MM.1S (cell line): Measurements from ENCODE around the gene REC8.

Source experiments
- DNase-seq: peaks from one replicate; pipeline ENCODE4 v3.0.0-alpha.2; 2015
- H2AFZ ChIP-seq: fragments of 300-600 bp; sonication (generic); 2 replicates; pipeline ENCODE4 v1.6.0; 2016; ENCODE audit warnings: antibody characterized with exemption, low read length
- H3F3A ChIP-seq: fragments of 300-600 bp; sonication (generic); 2 replicates; pipeline ENCODE4 v1.6.1; 2016; ENCODE audit warnings: mild to moderate bottlenecking, antibody characterized with exemption, low read length, moderate library complexity, mixed read lengths; ENCODE audit not compliant: insufficient read depth
- H3K27ac ChIP-seq: fragments of 300-600 bp; sonication (generic); 2 replicates; pipeline ENCODE4 v1.5.1; 2016; ENCODE audit warnings: mild to moderate bottlenecking, low read length
- H3K27me3 ChIP-seq: fragments of 300-600 bp; sonication (generic); replicated peaks from 2 replicates; pipeline ENCODE4 v1.6.0; 2016; ENCODE audit warnings: low read length; ENCODE audit not compliant: insufficient read depth
- H3K36me3 ChIP-seq: fragments of 300-600 bp; sonication (generic); replicated peaks from 2 replicates; pipeline ENCODE4 v1.6.1; 2016; ENCODE audit warnings: mild to moderate bottlenecking, low read length, mixed read lengths; ENCODE audit not compliant: insufficient read depth
- H3K4me1 ChIP-seq: fragments of 300-600 bp; sonication (generic); 2 replicates; pipeline ENCODE4 v1.6.1; 2016; ENCODE audit warnings: low read length, mixed read lengths
- H3K4me2 ChIP-seq: fragments of 300-600 bp; sonication (generic); 2 replicates; pipeline ENCODE4 v1.6.0; 2016; ENCODE audit warnings: low read depth, low read length
- H3K4me3 ChIP-seq: fragments of 300-600 bp; sonication (generic); 2 replicates; pipeline ENCODE4 v1.5.1; 2016; ENCODE audit warnings: low read length, mixed read lengths
- H3K79me2 ChIP-seq: fragments of 300-600 bp; sonication (generic); 2 replicates; pipeline ENCODE4 v1.6.1; 2016; ENCODE audit warnings: mixed run types, low read length, mixed read lengths
- H3K9ac ChIP-seq: fragments of 300-600 bp; sonication (generic); 2 replicates; pipeline ENCODE4 v1.6.1; 2016; ENCODE audit warnings: low read length, mixed read lengths
- H3K9me2 ChIP-seq: fragments of 300-600 bp; sonication (generic); replicated peaks from 2 replicates; pipeline ENCODE4 v1.6.1; 2016; ENCODE audit warnings: mild to moderate bottlenecking, low read length, mixed read lengths; ENCODE audit not compliant: insufficient read depth
- H3K9me3 ChIP-seq: fragments of 300-600 bp; sonication (generic); replicated peaks from 2 replicates; pipeline ENCODE4 v1.6.1; 2016; ENCODE audit warnings: mild to moderate bottlenecking, low read length, mixed read lengths; ENCODE audit not compliant: insufficient read depth
- H4K20me1 ChIP-seq: fragments of 300-600 bp; sonication (generic); 2 replicates; pipeline ENCODE4 v1.6.1; 2016; ENCODE audit warnings: mild to moderate bottlenecking, low read length, moderate library complexity, mixed read lengths; ENCODE audit not compliant: insufficient read depth
- CTCF ChIP-seq: fragments of 300-600 bp; sonication (generic); IDR thresholded peaks from 2 replicates; pipeline ENCODE4 v1.5.1; 2016; ENCODE audit warnings: antibody characterized with exemption, low read length, mixed read lengths
- EZH2 ChIP-seq: fragments of 300-600 bp; sonication (generic); optimal IDR thresholded peaks from 2 replicates; pipeline ENCODE3; 2017; ENCODE audit warnings: low read depth, mild to moderate bottlenecking, antibody characterized with exemption, low read length, mixed read lengths
- EZH2phosphoT487 ChIP-seq: fragments of 300-600 bp; sonication (generic); IDR thresholded peaks from 2 replicates; pipeline ENCODE4 v1.6.1; 2018; ENCODE audit warnings: antibody characterized with exemption, low read length

The REC8 gene

GRCh38 chr14:24183014-24183481 lies 11.2 kb downstream of the REC8 start:
- H4K20me1 ChIP-seq = no peaks in the 10 kb centered on the region
- no peaks in the 10 kb centered on the region for H3K36me3 ChIP-seq
- H2AFZ ChIP-seq = no peak overlapping the region
- no peak overlapping the region for H3K4me3 ChIP-seq
- H3K4me1 ChIP-seq = peaks cover 5% of the 10 kb centered on the region; the same call in 1 of the 2 replicates
- no peak for TF ChIP-seq EZH2phosphoT487
- TF ChIP-seq EZH2 = no peak
- no peak for TF ChIP-seq CTCF
- H3K9me2 ChIP-seq = no peaks in the 10 kb centered on the region
- no peak for DNase-seq
- no peak overlapping the region for H3K27ac ChIP-seq
- H3K27me3 ChIP-seq = no peaks in the 10 kb centered on the region
- no peak overlapping the region for H3K4me2 ChIP-seq
- H3K79me2 ChIP-seq = peaks cover 4% of the 10 kb centered on the region; the same call in 1 of the 2 replicates
- H3K9ac ChIP-seq = no peak overlapping the region
- 0 out of 2 replicates have a peak, but pooled peaks cover 3% of the 10 kb centered on the region for H3F3A ChIP-seq
- H3K9me3 ChIP-seq = no peaks in the 10 kb centered on the region

DNA sequence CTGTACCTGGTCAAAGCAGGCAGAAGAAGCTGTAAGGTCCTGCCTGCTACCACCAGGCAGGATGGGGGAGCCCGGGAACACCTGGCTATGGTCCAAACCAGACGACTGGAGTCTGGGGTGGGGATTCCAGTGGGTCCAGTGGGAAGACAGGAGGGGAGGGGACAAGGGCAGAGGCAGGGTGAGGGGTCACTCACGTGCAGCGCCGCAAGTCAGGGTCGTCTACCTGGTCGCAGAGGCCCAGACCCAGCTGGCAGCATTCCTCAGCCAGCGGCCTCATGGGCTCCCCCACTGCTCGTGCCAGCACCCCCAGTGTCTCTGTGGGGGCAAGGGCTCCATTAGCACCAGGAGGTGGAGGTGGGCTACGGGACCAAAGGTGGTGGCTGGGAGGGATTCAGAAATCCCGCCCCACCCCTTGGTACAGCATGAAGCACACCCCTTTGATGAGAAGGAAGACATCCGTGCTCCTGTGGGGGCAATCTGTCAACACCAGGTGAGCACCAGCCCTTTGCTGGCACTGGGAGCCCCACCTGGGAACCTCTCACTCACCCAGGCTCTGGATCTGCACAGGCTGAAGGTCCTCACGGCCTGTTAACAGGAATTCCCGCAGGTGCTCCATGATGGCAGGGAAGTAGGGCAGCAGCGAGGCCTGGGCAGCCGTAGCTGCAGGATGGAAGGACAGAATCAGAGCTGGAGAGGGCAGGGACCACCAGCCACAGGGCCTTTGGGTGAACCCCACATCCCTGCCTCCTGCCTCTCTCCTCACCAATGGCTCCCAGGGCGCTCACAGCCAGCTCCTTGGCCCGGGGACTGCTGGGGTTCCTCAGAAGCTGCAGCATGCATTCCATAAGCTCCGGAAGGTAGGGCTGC lies 12.5 kb downstream of the REC8 start:
- Histone ChIP-seq H3K4me2 (no peak overlapping the region), H2AFZ (no peak overlapping the region), H3K9ac (no peak overlapping the region), H3K27me3 (no peaks in the 10 kb centered on the region), H3K27ac (no peak overlapping the region), H4K20me1 (no peaks in the 10 kb centered on the region), H3K9me2 (no peaks in the 10 kb centered on the region), H3K4me3 (no peak overlapping the region), H3K79me2 (peaks cover 4% of the 10 kb centered on the region; the same call in 1 of the 2 replicates), H3F3A (peaks cover 12% of the 10 kb centered on the region), H3K9me3 (no peaks in the 10 kb centered on the region), H3K4me1 (peaks cover 5% of the 10 kb centered on the region; the same call in 1 of the 2 replicates), H3K36me3 (no peaks in the 10 kb centered on the region)
- TF ChIP-seq EZH2 (no peak), CTCF (no peak), EZH2phosphoT487 (no peak)
- DNase-seq = no peak

- Histone ChIP-seq H3K4me3 (no peak overlapping the region), H3K27me3 (no peaks in the 10 kb centered on the region), H3K9me2 (no peaks in the 10 kb centered on the region), H3K4me2 (no peak overlapping the region), H3K27ac (no peak overlapping the region), H3K4me1 (peaks cover 5% of the 10 kb centered on the region; the same call in 1 of the 2 replicates), H3F3A (peaks cover 14% of the 10 kb centered on the region), H3K9me3 (no peaks in the 10 kb centered on the region), H4K20me1 (no peaks in the 10 kb centered on the region), H3K79me2 (peaks cover 4% of the 10 kb centered on the region; the same call in 1 of the 2 replicates), H3K9ac (no peak overlapping the region), H3K36me3 (no peaks in the 10 kb centered on the region), H2AFZ (no peak overlapping the region)
- no peak for DNase-seq
- TF ChIP-seq CTCF = no peak
- no peak for TF ChIP-seq EZH2
Measured at GRCh38 chr14:24185026-24185425, 13.1 kb downstream of the REC8 start.
